Endothelial cell of umbilical vein (primary cell): ENCODE results near the gene RBL1.

ENCODE experiments used
- POLR2A ChIP-seq: IDR thresholded peaks from 2 replicates; pipeline ENCODE4 v1.6.1; 2012; ENCODE audit warnings: low read depth, mild to moderate bottlenecking, control low read depth, low read length
- TF ChIP-seq, protein P1 (sequence below), 2 donors: IDR thresholded peaks; 1 replicate in 1 of 2; 2 replicates in 1 of 2; pipeline ENCODE4 v1.5.1; 2011; ENCODE audit warnings: low read length in 2 of 2, mild to moderate bottlenecking in 2 of 2, moderate library complexity in 2 of 2, control low read depth in 1 of 2, inconsistent platforms in 1 of 2, low read depth in 1 of 2; ENCODE audit not compliant: insufficient read depth in 1 of 2; ENCODE audit errors: extremely low read depth in 1 of 2

DNA sequence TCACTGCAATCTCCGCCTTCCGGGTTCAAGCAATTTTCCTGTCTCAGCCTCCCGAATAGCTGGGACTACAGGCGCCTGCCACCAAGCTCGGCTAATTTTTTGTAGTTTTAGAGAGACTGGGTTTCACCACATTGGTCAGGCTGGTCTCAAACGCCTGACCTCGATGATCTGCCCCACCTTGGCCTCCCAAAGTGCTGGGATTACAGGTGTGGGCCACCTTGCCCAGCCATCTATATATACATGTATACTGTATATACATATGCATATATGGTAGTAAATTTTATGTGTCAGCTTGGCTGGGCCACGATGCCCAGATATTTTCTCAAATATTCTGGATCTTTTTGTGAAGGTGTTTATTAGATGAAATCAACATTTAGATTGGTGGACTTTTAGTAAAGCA lies 18.8 kb downstream of the RBL1 start:
- TF ChIP-seq, protein P1, sequence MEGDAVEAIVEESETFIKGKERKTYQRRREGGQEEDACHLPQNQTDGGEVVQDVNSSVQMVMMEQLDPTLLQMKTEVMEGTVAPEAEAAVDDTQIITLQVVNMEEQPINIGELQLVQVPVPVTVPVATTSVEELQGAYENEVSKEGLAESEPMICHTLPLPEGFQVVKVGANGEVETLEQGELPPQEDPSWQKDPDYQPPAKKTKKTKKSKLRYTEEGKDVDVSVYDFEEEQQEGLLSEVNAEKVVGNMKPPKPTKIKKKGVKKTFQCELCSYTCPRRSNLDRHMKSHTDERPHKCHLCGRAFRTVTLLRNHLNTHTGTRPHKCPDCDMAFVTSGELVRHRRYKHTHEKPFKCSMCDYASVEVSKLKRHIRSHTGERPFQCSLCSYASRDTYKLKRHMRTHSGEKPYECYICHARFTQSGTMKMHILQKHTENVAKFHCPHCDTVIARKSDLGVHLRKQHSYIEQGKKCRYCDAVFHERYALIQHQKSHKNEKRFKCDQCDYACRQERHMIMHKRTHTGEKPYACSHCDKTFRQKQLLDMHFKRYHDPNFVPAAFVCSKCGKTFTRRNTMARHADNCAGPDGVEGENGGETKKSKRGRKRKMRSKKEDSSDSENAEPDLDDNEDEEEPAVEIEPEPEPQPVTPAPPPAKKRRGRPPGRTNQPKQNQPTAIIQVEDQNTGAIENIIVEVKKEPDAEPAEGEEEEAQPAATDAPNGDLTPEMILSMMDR (IDR thresholded peaks at IDR 0.05; ENCODE audit: extremely low read depth in 1 of 2, insufficient read depth in 1 of 2, low read depth in 1 of 2, low read length in 2 of 2): no peak
- TF ChIP-seq POLR2A: no peak
